Thymus (tissue), 11 donors: Measurements from ENCODE around the gene ARIH2. TPM values are rescaled to one million over a fixed set of nuclear protein-coding genes. Genes with fewer than 3 reads are reported as not detected.
A peak's percentile ranks its signal among the peaks of the same experiment; 100 is the strongest.

Experiments
- DNase-seq, 9 donors: peaks; one replicate each; pipeline ENCODE4 v3.0.0-alpha.2; 2013; ENCODE audit warnings: low spot score in 9 of 9, low read depth in 6 of 9, missing footprints in 1 of 9
- H3K27ac ChIP-seq, 2 donors: one replicate each; pipeline ENCODE4 v1.5.1; 2013; ENCODE audit warnings: control low read depth in 1 of 2, low read depth in 1 of 2, low read length in 1 of 2, mild to moderate bottlenecking in 1 of 2, moderate library complexity in 1 of 2
- H3K27me3 ChIP-seq, 2 donors: one replicate each; pipeline ENCODE4 v1.5.1; 2013; ENCODE audit warnings: low read length in 1 of 2; ENCODE audit not compliant: control insufficient read depth in 2 of 2, insufficient read depth in 1 of 2
- H3K36me3 ChIP-seq, 2 donors: one replicate each; pipeline ENCODE4 v1.5.1; 2013; ENCODE audit warnings: low read length in 1 of 2, mild to moderate bottlenecking in 1 of 2, moderate library complexity in 1 of 2; ENCODE audit not compliant: control insufficient read depth in 2 of 2, insufficient read depth in 2 of 2
- H3K4me1 ChIP-seq, 2 donors: one replicate each; pipeline ENCODE4 v1.5.1; 2013; ENCODE audit warnings: low read length in 2 of 2; ENCODE audit not compliant: control insufficient read depth in 2 of 2, insufficient read depth in 2 of 2
- H3K4me3 ChIP-seq, 2 donors: one replicate each; pipeline ENCODE4 v1.5.1; 2013; ENCODE audit warnings: low read length in 2 of 2, control low read depth in 1 of 2, mild to moderate bottlenecking in 1 of 2
- H3K9me3 ChIP-seq, 2 donors: one replicate each; pipeline ENCODE4 v1.5.1; 2013; ENCODE audit warnings: low read length in 1 of 2, mild to moderate bottlenecking in 1 of 2; ENCODE audit not compliant: control insufficient read depth in 2 of 2, insufficient read depth in 1 of 2
- WGBS: extraction: QIAGEN DNeasy Blood & Tissue Kit; methylation state at CpG from one replicate; pipeline ENCODE4 v1.1.7; 2013; 5-methylcytosine and 5-hydroxymethylcytosine counted together
- polyA plus RNA-seq: library from polyadenylated mRNA; stranded (reverse); fragments of 200-250 nt; gene quantifications from one replicate; pipeline ENCODE4 v1.2.3, GENCODE V29; 2013
- total RNA-seq: library from RNA; stranded (reverse); fragments of 120-200 nt; gene quantifications from one replicate; pipeline ENCODE4 v1.2.4, GENCODE V29; 2013
- donor health status: healthy.

Gene ARIH2
- total and polyA plus RNA-seq, 2 donors = 51.4 to 57.8 TPM

- no peak for DNase-seq
- Histone ChIP-seq H3K36me3 (peaks cover 7 to 35% of the 10 kb centered on the region in 2 donors), H3K27me3 (no peaks in the 10 kb centered on the region), H3K9me3 (no peaks in the 10 kb centered on the region), H3K27ac (no peak overlapping the region), H3K4me1 (no peaks in the 10 kb centered on the region), H3K4me3 (no peak overlapping the region)
Observed at GRCh38 chr3:48938156-48938555, 19.5 kb downstream of the ARIH2 start.

- H3K27ac ChIP-seq = no peak overlapping the region
- H3K36me3 ChIP-seq = peaks cover 7 to 33% of the 10 kb centered on the region in 2 donors
- 98% methylated on average over 3 of the region's 3 CpGs for WGBS
- no peak for DNase-seq
- no peaks in the 10 kb centered on the region for H3K27me3 ChIP-seq
- H3K4me3 ChIP-seq = no peak overlapping the region
- no peaks in the 10 kb centered on the region for H3K4me1 ChIP-seq
- no peaks in the 10 kb centered on the region for H3K9me3 ChIP-seq
Observed at GRCh38 chr3:48938689-48939088, 20.0 kb downstream of the ARIH2 start.

DNA sequence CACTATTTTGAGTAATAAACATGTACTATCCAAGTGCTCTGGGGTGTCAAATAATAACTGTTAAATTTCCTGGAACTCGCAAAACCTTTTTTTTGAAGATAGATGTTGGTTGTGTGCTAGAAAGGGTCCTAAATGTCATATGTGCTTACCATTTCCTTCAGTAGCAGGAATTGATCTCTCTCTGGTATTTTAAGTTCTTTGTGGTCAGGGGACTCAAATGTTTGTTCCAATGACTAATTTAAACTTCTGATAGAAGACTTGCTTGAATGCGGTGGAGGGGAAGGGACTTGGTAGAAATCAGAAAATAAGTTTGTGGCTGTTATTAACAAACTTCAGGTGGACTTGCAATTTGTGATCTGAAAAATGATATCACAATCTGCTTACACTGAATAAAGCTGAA lies 26.8 kb downstream of the ARIH2 start:
- H3K27ac ChIP-seq = no peak overlapping the region
- no peaks in the 10 kb centered on the region for H3K9me3 ChIP-seq
- H3K36me3 ChIP-seq = peaks cover 12 to 14% of the 10 kb centered on the region in 2 donors
- WGBS = 94% methylated on average over 2 of the region's 2 CpGs
- DNase-seq = no peak
- no peaks in the 10 kb centered on the region for H3K27me3 ChIP-seq
- H3K4me1 ChIP-seq = no peaks in the 10 kb centered on the region
- no peak overlapping the region for H3K4me3 ChIP-seq

GRCh38 chr3:48945891-48946549 lies 27.4 kb downstream of the ARIH2 start:
- peaks cover 12 to 14% of the 10 kb centered on the region in 2 donors for H3K36me3 ChIP-seq
- no peaks in the 10 kb centered on the region for H3K4me1 ChIP-seq
- 93% methylated on average over 4 of the region's 4 CpGs for WGBS
- DNase-seq = no peak
- H3K9me3 ChIP-seq = no peaks in the 10 kb centered on the region
- no peak overlapping the region for H3K27ac ChIP-seq
- H3K4me3 ChIP-seq = no peak overlapping the region
- H3K27me3 ChIP-seq = no peaks in the 10 kb centered on the region

DNA sequence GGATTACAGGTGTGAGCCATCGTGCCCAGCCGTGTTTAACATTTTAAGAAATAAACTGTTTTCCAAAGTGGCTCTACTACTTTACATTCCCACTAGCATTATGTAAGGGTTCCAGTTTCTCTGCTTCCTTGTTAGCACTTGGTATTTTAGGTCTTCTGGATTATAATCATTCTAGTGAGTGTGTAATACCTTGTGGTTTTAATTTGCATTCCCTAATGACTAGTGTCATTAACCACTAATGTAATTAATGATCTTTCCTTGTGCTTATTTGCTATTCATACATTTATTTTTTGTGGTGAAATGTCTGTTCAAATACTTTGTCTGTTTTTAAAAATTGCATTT lies 30.7 kb downstream of the ARIH2 start:
- H3K4me1 ChIP-seq = no peaks in the 10 kb centered on the region
- H3K27me3 ChIP-seq = no peaks in the 10 kb centered on the region
- H3K4me3 ChIP-seq = no peak overlapping the region
- peaks cover 18 to 23% of the 10 kb centered on the region in 2 donors for H3K36me3 ChIP-seq
- no peaks in the 10 kb centered on the region for H3K9me3 ChIP-seq
- 99% methylated on average over 2 of the region's 2 CpGs for WGBS
- H3K27ac ChIP-seq = no peak overlapping the region
- no peak for DNase-seq

DNA sequence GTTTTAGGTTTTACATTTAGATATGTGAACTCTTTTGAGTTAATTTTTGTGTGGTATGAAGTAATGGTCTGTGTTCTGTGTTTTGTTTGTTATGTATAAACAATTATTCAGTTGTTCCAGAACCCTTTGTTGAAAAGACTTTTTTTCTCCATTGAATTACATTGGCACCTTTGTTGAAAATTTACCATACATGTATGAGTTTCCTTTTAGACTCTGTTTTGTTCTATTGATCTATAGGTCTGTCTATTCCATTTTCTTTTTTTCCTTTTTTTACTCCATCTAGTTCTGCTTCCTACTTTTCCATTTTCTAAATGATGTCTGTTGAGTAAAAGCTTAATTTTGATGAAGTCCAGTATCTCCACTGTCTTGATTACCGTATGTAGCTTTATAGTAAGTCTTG lies 31.4 kb downstream of the ARIH2 start:
- no peak for DNase-seq
- no peaks in the 10 kb centered on the region for H3K9me3 ChIP-seq
- no peaks in the 10 kb centered on the region for H3K4me1 ChIP-seq
- 97% methylated on average over 1 of the region's 1 CpG for WGBS
- H3K36me3 ChIP-seq = peaks cover 15 to 21% of the 10 kb centered on the region in 2 donors
- no peak overlapping the region for H3K4me3 ChIP-seq
- no peaks in the 10 kb centered on the region for H3K27me3 ChIP-seq
- no peak overlapping the region for H3K27ac ChIP-seq

- Histone ChIP-seq H3K4me1 (no peaks in the 10 kb centered on the region), H3K27me3 (no peaks in the 10 kb centered on the region), H3K9me3 (no peaks in the 10 kb centered on the region), H3K4me3 (no peak overlapping the region), H3K27ac (no peak overlapping the region), H3K36me3 (peaks cover 14 to 25% of the 10 kb centered on the region in 2 donors)
- WGBS = 94% methylated on average over 4 of the region's 4 CpGs
- DNase-seq = no peak
Observed at GRCh38 chr3:48951764-48952163, 33.1 kb downstream of the ARIH2 start.

- Histone ChIP-seq H3K36me3 (peaks cover 15 to 30% of the 10 kb centered on the region in 2 donors), H3K4me3 (no peak overlapping the region), H3K9me3 (no peaks in the 10 kb centered on the region), H3K4me1 (no peaks in the 10 kb centered on the region), H3K27me3 (no peaks in the 10 kb centered on the region), H3K27ac (no peak overlapping the region)
- WGBS = 95% methylated on average over 8 of the region's 8 CpGs
- DNase-seq = peak in 7 of 9 donors; percentile 9 to 48 (median 13)
Observed at GRCh38 chr3:48952510-48953118, 34.0 kb downstream of the ARIH2 start.

DNA sequence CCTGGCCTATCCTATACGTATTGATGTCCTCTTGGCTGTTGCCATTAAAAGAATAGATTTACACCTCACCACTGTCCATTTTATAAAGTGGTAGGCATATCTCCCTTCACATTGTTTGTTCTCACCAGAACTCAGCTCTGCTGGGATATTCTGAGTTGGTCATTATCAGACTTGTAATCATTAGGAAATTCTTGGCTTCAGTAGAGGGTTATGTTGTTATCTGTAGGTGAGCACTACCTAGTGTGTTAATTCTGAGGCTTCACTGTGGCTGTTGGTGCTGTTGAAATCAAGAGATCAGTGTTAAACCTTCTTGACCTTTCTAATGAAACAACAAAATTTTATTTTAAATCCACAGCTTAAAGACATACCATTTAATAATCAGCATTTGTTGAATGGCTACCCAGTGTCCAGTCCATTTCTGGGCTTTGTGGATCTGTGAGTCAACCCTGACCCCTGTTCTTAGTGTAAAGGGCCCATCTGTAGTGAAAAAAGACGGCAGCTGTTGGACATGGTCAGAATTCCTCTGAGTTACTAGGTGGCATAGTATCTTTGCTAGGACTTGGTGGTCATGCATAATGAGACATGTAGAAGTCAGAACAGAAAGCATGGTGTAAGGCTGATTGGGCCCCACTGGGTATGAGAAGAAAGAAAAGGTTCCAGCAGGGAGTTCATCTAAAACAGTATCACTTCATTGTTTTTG lies 38.5 kb downstream of the ARIH2 start:
- H3K36me3 ChIP-seq = peaks cover 28 to 47% of the 10 kb centered on the region in 2 donors
- WGBS = over 99% methylated on average over 2 of the region's 2 CpGs

More for the DNA sequence above, 38.5 kb downstream of the ARIH2 start:
- Histone ChIP-seq H3K27me3 (no peaks in the 10 kb centered on the region), H3K27ac (no peak overlapping the region), H3K4me3 (no peak overlapping the region), H3K9me3 (no peaks in the 10 kb centered on the region), H3K4me1 (no peaks in the 10 kb centered on the region)
- no peak for DNase-seq
